Anterior cingulate cortex (tissue), 58 donors: ENCODE data around the gene CDKN2AIPNL.
A peak's percentile ranks its signal among the peaks of the same experiment; 100 is the strongest.
"Not testable (repeated sequence)": the region's sequence is repeated elsewhere in the genome, so short reads cannot be mapped to it uniquely, and the experiment has no call there.

ENCODE experiments used
- DNase-seq, 58 donors: peaks; one replicate each; lab custom pipeline; 2025; lab: John Stamatoyannopoulos, UW

Gene CDKN2AIPNL

GRCh38 chr5:134439210-134439654 is 27.6 kb upstream of the CDKN2AIPNL start:
- DNase-seq = peak in 22 of 58 donors; percentile 11 to 59 (median 20)

DNA sequence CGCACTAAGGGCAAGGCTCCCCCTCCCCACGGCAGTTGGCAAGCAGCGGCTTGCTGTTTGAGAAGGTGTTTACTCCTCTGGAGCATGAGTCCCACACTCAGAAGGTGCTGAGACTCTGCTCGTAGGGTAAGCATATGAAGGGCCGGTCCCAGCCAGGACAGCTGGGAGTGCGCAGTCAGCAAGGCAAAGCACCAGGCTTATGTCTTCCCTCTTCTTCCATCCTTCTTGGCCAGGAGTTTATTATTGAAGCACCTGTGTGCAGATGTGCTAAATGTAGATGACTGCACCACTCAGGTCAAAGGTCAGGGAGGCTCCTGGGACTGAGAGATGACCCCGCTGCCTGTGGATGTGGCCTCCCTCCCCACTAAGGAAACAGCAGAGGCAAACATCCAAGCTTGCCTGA is 27.0 kb upstream of the CDKN2AIPNL start:
- no peak for DNase-seq

GRCh38 chr5:134437847-134438581 is 26.3 kb upstream of the CDKN2AIPNL start:
- DNase-seq = peak in 6 of 58 donors; percentile 10 to 47 (median 22)

DNA sequence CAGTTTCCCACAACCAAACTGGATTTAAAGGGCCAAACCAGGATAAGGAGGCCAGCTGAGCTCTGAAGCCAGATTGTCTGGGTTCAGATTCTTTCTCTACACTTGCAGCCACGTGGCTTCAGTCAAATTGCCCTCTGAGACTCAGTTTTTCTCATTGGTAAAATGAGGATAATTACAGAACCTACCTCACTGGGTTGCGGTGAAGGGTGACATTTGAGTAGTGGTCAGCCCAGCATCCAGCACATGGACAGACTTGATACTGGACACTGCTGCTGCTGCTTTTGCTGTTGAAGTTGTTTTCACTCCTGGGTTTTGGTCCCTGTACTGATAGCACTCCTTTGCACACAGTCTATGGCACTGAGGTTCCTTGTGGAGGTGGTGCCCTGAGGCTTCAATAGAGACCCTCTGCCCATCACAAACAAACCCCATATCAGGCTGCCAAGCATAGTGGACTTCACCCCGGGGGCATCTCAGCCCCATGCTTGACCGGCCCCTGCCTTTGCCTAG is 25.7 kb upstream of the CDKN2AIPNL start:
- DNase-seq = no peak

DNA sequence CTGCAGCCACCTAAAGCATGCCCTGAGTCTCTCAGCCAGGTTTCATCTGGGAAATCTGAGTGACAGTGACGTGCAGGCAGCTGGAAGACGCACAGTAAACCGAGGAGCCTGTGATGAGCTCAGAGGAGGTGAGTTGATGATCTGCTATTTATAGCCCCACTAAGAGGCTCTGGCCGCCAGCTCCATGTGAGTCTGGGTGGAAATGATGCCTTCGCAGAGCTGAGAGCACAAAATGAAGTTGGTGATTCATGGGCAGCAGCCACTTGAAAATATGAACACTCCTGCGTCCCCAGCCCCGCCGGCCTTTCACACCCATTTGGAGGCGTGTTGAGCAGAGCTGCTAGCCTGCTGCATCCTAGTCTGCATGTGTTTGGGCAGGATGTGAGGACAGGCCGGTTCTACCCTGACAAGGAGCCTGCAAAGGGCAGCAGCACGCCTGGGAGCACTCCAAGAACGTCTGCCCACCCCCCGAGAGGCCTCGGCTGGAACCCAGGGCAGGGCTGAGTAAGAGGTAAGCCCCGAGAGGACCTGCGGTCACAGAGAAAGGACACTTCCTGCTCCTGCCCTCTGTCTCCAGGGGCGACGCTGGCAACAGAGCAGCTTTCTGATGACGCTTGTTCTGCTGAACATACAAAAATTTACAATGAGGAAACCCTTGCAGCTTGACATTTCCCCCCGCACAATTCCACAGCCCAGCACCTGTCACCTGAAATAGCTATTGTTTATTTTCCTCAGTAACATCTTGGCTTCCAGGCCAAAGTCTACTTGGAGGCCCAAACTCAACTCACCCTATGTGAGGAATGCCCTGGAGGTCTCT is 25.1 kb upstream of the CDKN2AIPNL start:
- peak in 38 of 58 donors; percentile 8 to 83 (median 37) for DNase-seq

DNA sequence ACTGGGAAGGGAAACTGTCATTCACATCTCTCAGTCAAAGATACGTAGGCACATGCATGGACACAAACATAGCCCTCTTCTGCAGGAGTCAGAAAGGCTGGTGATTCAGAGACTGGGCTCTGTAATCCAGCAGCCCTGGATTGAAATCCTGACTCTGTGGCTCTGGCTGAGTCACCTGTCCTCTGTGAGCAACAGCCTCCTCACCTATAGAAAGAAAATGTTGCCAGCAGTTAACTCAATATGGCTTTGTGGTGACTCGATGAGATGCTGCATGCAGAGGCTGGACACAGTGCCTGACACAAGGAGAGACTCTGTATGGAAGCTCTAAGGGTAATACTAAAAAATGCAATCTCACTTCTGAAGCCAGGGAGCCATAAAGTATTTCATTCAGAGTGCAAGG is 23.9 kb upstream of the CDKN2AIPNL start:
- DNase-seq = no peak

GRCh38 chr5:134432677-134433359 is 21.1 kb upstream of the CDKN2AIPNL start:
- DNase-seq = peak in 6 of 58 donors; percentile 5 to 55 (median 22)

GRCh38 chr5:134432174-134432573 is 20.5 kb upstream of the CDKN2AIPNL start:
- no peak for DNase-seq

GRCh38 chr5:134430001-134430569 is 18.4 kb upstream of the CDKN2AIPNL start:
- DNase-seq = no peak

DNA sequence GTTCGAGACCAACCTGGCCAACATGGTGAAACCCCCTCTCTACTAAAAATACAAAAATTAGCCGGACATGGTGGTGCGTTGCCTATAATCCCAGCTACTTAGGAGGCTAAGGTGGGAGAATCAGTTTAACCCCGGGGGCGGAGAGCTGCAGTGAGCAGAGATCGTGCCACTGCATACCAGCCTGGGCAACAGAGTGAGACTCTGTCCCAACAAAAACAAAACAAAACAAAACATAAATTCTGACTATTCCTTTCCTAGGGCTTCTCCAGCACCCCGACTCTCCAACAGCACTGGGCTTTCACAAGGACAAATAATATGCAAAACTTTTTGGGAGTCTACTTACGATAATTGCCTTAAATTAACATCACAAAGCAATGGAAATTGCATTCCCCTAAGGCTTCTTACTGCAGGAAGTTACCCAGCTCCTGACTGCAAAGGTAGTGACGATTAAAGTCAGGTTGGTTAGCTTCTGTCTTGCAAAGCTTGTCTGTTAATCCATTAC is 15.9 kb upstream of the CDKN2AIPNL start:
- DNase-seq = no peak

DNA sequence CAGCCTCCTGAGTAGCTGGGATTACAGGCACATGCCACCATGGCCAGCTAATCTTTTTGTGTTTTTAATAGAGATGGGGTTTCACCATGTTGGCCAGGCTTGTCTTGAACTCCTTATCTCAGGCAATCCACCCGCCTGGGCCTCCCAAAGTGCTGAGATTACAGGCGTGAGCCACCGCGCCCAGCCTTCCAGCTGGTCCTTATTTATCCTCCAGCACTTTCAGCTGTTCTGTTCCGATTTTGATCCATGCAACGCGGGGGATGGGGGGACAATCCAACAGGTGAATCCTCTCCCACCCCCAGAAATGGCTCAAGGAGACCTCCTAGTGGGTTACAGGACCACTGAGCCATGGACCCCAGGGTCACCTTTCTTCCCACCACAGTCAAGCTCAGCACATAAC is 14.7 kb upstream of the CDKN2AIPNL start:
- DNase-seq = no peak

- no peak for DNase-seq
Measured at GRCh38 chr5:134423376-134423775, 11.7 kb upstream of the CDKN2AIPNL start.

GRCh38 chr5:134422791-134423365 is 11.2 kb upstream of the CDKN2AIPNL start:
- DNase-seq = no peak

- DNase-seq = not testable (repeated sequence)
Measured at GRCh38 chr5:134421038-134421437, 9.4 kb upstream of the CDKN2AIPNL start.

DNA sequence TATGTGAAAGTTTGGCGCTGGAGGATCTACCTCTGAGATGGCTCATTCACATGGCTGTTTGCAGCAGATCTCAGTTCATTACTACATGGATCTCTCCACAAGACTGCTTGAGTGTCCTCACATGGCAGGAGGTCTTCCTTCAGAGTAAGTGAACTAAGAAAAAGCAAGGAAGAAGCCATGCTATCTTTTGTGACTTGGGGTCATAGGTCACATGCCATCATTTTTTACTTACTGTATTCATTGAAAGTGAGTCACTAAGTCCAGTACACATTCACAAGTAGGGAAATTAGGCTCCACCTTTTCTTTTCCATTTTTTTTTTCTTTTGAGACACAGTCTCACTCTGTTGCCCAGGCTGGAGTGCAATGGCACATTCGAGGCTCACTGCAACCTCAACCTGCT is 8.7 kb upstream of the CDKN2AIPNL start:
- DNase-seq = no peak

- no peak for DNase-seq
Measured at GRCh38 chr5:134418958-134419357, 7.3 kb upstream of the CDKN2AIPNL start.

GRCh38 chr5:134417707-134418106 is 6.0 kb upstream of the CDKN2AIPNL start:
- no peak for DNase-seq

DNA sequence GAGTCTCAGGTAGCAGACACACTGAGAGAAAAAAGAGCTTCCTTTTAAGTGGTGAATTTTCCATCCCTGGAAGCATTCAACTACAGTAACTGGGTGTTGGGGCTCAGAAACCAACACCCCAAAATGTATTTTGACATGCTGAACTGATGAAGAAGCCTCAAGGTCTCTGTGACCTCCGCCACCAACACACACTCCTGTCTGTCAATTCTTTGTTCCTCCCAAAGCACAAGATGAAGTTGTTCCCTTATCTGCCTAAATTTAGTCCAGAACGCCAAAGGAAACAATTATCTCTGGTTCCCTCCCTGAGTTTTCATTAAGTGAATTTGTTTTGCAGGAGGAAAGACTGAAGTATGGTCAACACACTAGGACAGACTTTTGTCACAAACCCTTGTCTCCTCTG is 1.4 kb upstream of the CDKN2AIPNL start:
- no peak for DNase-seq

- DNase-seq = no peak
Measured at GRCh38 chr5:134411228-134411545, 494 bp downstream of the CDKN2AIPNL start.

DNA sequence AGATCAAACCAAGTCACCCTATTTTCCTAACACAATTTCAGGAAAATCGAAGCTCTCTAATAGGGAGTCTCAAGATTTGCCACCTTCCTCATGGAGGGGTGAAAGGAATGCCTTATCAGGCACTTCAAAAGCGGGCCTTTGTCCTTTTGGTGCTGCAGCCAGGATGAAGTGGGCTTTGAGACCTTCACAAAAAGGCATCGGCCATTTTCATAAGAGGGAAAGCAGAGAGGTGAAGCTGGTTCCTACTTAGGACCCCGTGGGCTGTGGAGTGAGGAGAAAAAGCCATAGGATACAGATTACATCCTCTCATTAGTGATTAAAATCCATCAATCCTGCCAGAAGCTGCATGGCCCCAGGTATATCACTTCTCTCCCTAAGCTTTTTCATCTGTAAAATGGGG is 859 bp downstream of the CDKN2AIPNL start:
- DNase-seq = no peak
